ENCODE results near the gene AGBL1. TPM values are rescaled to one million over a fixed set of nuclear protein-coding genes. Genes with fewer than 3 reads are reported as not detected.

Gene AGBL1
- total RNA-seq, 1 donor from 2014 or later: 0.14 TPM

GRCh38 chr15:86159468-86159867, 79.8 kb downstream of the AGBL1 start:
- no peaks in the 10 kb centered on the region for H3K36me3 Mint-ChIP-seq (ENCODE audit: low read depth)
- intact Hi-C loops (cut with micrococcal nuclease): no loop called here
- DNase-seq (ENCODE audit: low spot score): no peak
- no peak overlapping the region for H3K27ac Mint-ChIP-seq
- H3K27me3 Mint-ChIP-seq (ENCODE audit: low read depth): peaks cover 2% of the 10 kb centered on the region
- no peaks in the 10 kb centered on the region for H3K9me3 Mint-ChIP-seq
- no peaks in the 10 kb centered on the region for H3K4me1 Mint-ChIP-seq (ENCODE audit: low read depth)
- no peak overlapping the region for H3K4me3 Mint-ChIP-seq (ENCODE audit: low read depth)

GRCh38 chr15:86161250-86161649, 81.6 kb downstream of the AGBL1 start:
- no peaks in the 10 kb centered on the region for H3K9me3 Mint-ChIP-seq
- intact Hi-C loops (cut with micrococcal nuclease): no loop called here
- no peak for DNase-seq (ENCODE audit: low spot score)
- H3K4me1 Mint-ChIP-seq (ENCODE audit: low read depth): no peaks in the 10 kb centered on the region
- H3K36me3 Mint-ChIP-seq (ENCODE audit: low read depth): no peaks in the 10 kb centered on the region
- no peak overlapping the region for H3K27ac Mint-ChIP-seq
- H3K4me3 Mint-ChIP-seq (ENCODE audit: low read depth): no peak overlapping the region
- peaks cover 2% of the 10 kb centered on the region for H3K27me3 Mint-ChIP-seq (ENCODE audit: low read depth)

GRCh38 chr15:86162172-86162591, 82.5 kb downstream of the AGBL1 start:
- no peaks in the 10 kb centered on the region for H3K9me3 Mint-ChIP-seq

GRCh38 chr15:86162641-86163040, 83.0 kb downstream of the AGBL1 start:
- H3K27me3 Mint-ChIP-seq (ENCODE audit: low read depth): peaks cover 2% of the 10 kb centered on the region
- DNase-seq (ENCODE audit: low spot score): no peak
- H3K4me3 Mint-ChIP-seq (ENCODE audit: low read depth): no peak overlapping the region
- no peaks in the 10 kb centered on the region for H3K36me3 Mint-ChIP-seq (ENCODE audit: low read depth)
- H3K27ac Mint-ChIP-seq: no peak overlapping the region
- H3K9me3 Mint-ChIP-seq: no peaks in the 10 kb centered on the region
- intact Hi-C loops (cut with micrococcal nuclease): no loop called here
- H3K4me1 Mint-ChIP-seq (ENCODE audit: low read depth): no peaks in the 10 kb centered on the region

More at GRCh38 chr15:86162172-86162591, 82.5 kb downstream of the AGBL1 start:
- Mint-ChIP-seq H3K27ac (no peak overlapping the region), H3K4me3 (ENCODE audit: low read depth) (no peak overlapping the region), H3K4me1 (ENCODE audit: low read depth) (no peaks in the 10 kb centered on the region), H3K36me3 (ENCODE audit: low read depth) (no peaks in the 10 kb centered on the region), H3K27me3 (ENCODE audit: low read depth) (peaks cover 2% of the 10 kb centered on the region)
- intact Hi-C loops (cut with micrococcal nuclease): no loop called here
- no peak for DNase-seq (ENCODE audit: low spot score)

GRCh38 chr15:86163816-86164215, 84.1 kb downstream of the AGBL1 start:
- no peak for DNase-seq (ENCODE audit: low spot score)
- H3K27ac Mint-ChIP-seq: no peak overlapping the region
- intact Hi-C loops (cut with micrococcal nuclease): no loop called here
- no peaks in the 10 kb centered on the region for H3K36me3 Mint-ChIP-seq (ENCODE audit: low read depth)
- H3K4me3 Mint-ChIP-seq (ENCODE audit: low read depth): no peak overlapping the region
- H3K4me1 Mint-ChIP-seq (ENCODE audit: low read depth): no peaks in the 10 kb centered on the region
- H3K27me3 Mint-ChIP-seq (ENCODE audit: low read depth): peaks cover 2% of the 10 kb centered on the region
- no peaks in the 10 kb centered on the region for H3K9me3 Mint-ChIP-seq

GRCh38 chr15:86164232-86164898, 84.7 kb downstream of the AGBL1 start:
- Mint-ChIP-seq H3K4me1 (ENCODE audit: low read depth) (no peaks in the 10 kb centered on the region), H3K36me3 (ENCODE audit: low read depth) (no peaks in the 10 kb centered on the region), H3K27me3 (ENCODE audit: low read depth) (peaks cover 2% of the 10 kb centered on the region), H3K9me3 (no peaks in the 10 kb centered on the region), H3K27ac (no peak overlapping the region), H3K4me3 (ENCODE audit: low read depth) (no peak overlapping the region)
- DNase-seq (ENCODE audit: low spot score): no peak
- intact Hi-C loops (cut with micrococcal nuclease): no loop called here

- Mint-ChIP-seq H3K4me3 (ENCODE audit: low read depth) (no peak overlapping the region), H3K27ac (no peak overlapping the region), H3K36me3 (ENCODE audit: low read depth) (no peaks in the 10 kb centered on the region), H3K9me3 (no peaks in the 10 kb centered on the region), H3K4me1 (ENCODE audit: low read depth) (no peaks in the 10 kb centered on the region), H3K27me3 (ENCODE audit: low read depth) (peaks cover 4% of the 10 kb centered on the region)
- intact Hi-C loops (cut with micrococcal nuclease): no loop called here
- DNase-seq (ENCODE audit: low spot score): no peak
Observed at GRCh38 chr15:86165265-86166211, 85.9 kb downstream of the AGBL1 start.

- H3K4me3 Mint-ChIP-seq (ENCODE audit: low read depth): no peak overlapping the region
- no peak overlapping the region for H3K27ac Mint-ChIP-seq
- peaks cover 2% of the 10 kb centered on the region for H3K27me3 Mint-ChIP-seq (ENCODE audit: low read depth)
- no peak for DNase-seq (ENCODE audit: low spot score)
- intact Hi-C loops (cut with micrococcal nuclease): no loop called here
- no peaks in the 10 kb centered on the region for H3K4me1 Mint-ChIP-seq (ENCODE audit: low read depth)
- no peaks in the 10 kb centered on the region for H3K36me3 Mint-ChIP-seq (ENCODE audit: low read depth)
- no peaks in the 10 kb centered on the region for H3K9me3 Mint-ChIP-seq
Observed at GRCh38 chr15:86167841-86168240, 88.2 kb downstream of the AGBL1 start.

- no peaks in the 10 kb centered on the region for H3K36me3 Mint-ChIP-seq (ENCODE audit: low read depth)
- no peak for DNase-seq (ENCODE audit: low spot score)
- no peaks in the 10 kb centered on the region for H3K9me3 Mint-ChIP-seq
- intact Hi-C loops (cut with micrococcal nuclease): no loop called here
- H3K27ac Mint-ChIP-seq: no peak overlapping the region
- peaks cover 6% of the 10 kb centered on the region for H3K4me1 Mint-ChIP-seq (ENCODE audit: low read depth)
- peaks cover 20% of the 10 kb centered on the region for H3K27me3 Mint-ChIP-seq (ENCODE audit: low read depth)
- no peak overlapping the region for H3K4me3 Mint-ChIP-seq (ENCODE audit: low read depth)
Observed at GRCh38 chr15:86178845-86179244, 99.2 kb downstream of the AGBL1 start.

GRCh38 chr15:86183596-86184491, 104.2 kb downstream of the AGBL1 start:
- H3K36me3 Mint-ChIP-seq (ENCODE audit: low read depth): no peaks in the 10 kb centered on the region

GRCh38 chr15:86193716-86194380, 114.2 kb downstream of the AGBL1 start:
- Mint-ChIP-seq H3K4me3 (ENCODE audit: low read depth) (no peak overlapping the region), H3K27ac (no peak overlapping the region), H3K36me3 (ENCODE audit: low read depth) (no peaks in the 10 kb centered on the region), H3K27me3 (ENCODE audit: low read depth) (peaks cover 18% of the 10 kb centered on the region), H3K9me3 (no peaks in the 10 kb centered on the region), H3K4me1 (ENCODE audit: low read depth) (no peaks in the 10 kb centered on the region)
- intact Hi-C loops (cut with micrococcal nuclease): no loop called here
- DNase-seq (ENCODE audit: low spot score): no peak

More at GRCh38 chr15:86183596-86184491, 104.2 kb downstream of the AGBL1 start:
- DNase-seq (ENCODE audit: low spot score): no peak
- no peak overlapping the region for H3K27ac Mint-ChIP-seq
- peaks cover 6% of the 10 kb centered on the region for H3K4me1 Mint-ChIP-seq (ENCODE audit: low read depth)
- H3K9me3 Mint-ChIP-seq: no peaks in the 10 kb centered on the region
- intact Hi-C loops (cut with micrococcal nuclease): no loop called here
- peaks cover 23% of the 10 kb centered on the region for H3K27me3 Mint-ChIP-seq (ENCODE audit: low read depth)
- H3K4me3 Mint-ChIP-seq (ENCODE audit: low read depth): no peak overlapping the region

- Mint-ChIP-seq H3K4me1 (ENCODE audit: low read depth) (peaks cover 7% of the 10 kb centered on the region), H3K4me3 (ENCODE audit: low read depth) (no peak overlapping the region), H3K27ac (no peak overlapping the region), H3K36me3 (ENCODE audit: low read depth) (no peaks in the 10 kb centered on the region), H3K9me3 (no peaks in the 10 kb centered on the region), H3K27me3 (ENCODE audit: low read depth) (peaks cover 22% of the 10 kb centered on the region)
- intact Hi-C loops (cut with micrococcal nuclease): no loop called here
- no peak for DNase-seq (ENCODE audit: low spot score)
Observed at GRCh38 chr15:86197770-86198169, 118.1 kb downstream of the AGBL1 start.
